HepG2 (cell line): ENCODE results near the gene TNP1. TPM values are rescaled to one million over a fixed set of nuclear protein-coding genes. Genes with fewer than 3 reads are reported as not detected.

Experiments used
- ARID3A ChIP-seq: IDR thresholded peaks from 2 replicates; pipeline ENCODE4 v1.6.1; 2012; ENCODE audit warnings: low read depth, low read length, improper control_type of control experiment
- BCL6 ChIP-seq: IDR thresholded peaks from 2 replicates; pipeline ENCODE4 v1.6.1; 2016; ENCODE audit warnings: missing genetic modification reagents, missing compliant biosample characterization
- GABPB1 ChIP-seq: IDR thresholded peaks from 2 replicates; pipeline ENCODE4 v1.6.1; 2016; ENCODE audit warnings: mild to moderate bottlenecking, missing genetic modification reagents, moderate library complexity, missing compliant biosample characterization
- HNF1A ChIP-seq, 2 experiments: sonication (generic) in 1 of 2; formaldehyde crosslinking in 1 of 2; IDR thresholded peaks; 2 replicates each; pipeline versions ENCODE4 v1.4.0 to v1.6.1; 2016 to 2020; ENCODE audit warnings: borderline replicate concordance in 1 of 2, low read depth in 1 of 2, mild to moderate bottlenecking in 1 of 2, missing genetic modification reagents in 1 of 2
- MAX ChIP-seq: IDR thresholded peaks from 2 replicates; pipeline ENCODE4 v1.6.1; 2012; ENCODE audit warnings: inconsistent platforms
- MEIS2 ChIP-seq: sonication (generic); formaldehyde crosslinking; IDR thresholded peaks from 2 replicates; pipeline ENCODE4 v1.9.0; 2021; ENCODE audit warnings: mild to moderate bottlenecking, missing genetic modification reagents
- NCOA1 ChIP-seq: sonication (generic); formaldehyde crosslinking; IDR thresholded peaks from 2 replicates; pipeline ENCODE4 v1.9.0; 2021; ENCODE audit warnings: missing genetic modification reagents
- NCOR1 ChIP-seq: fragments of 200-600 bp; sonication (generic); IDR thresholded peaks from 2 replicates; pipeline ENCODE4 v1.7.0; 2017; ENCODE audit warnings: antibody characterized with exemption, low read length, borderline replicate concordance
- PAXIP1 ChIP-seq: sonication (generic); formaldehyde crosslinking; conservative IDR thresholded peaks from 2 replicates; pipeline ENCODE4 v1.4.0; 2020; ENCODE audit warnings: mild to moderate bottlenecking, missing genetic modification reagents, moderate library complexity
- RAD51 ChIP-seq: fragments of 450-650 bp; IDR thresholded peaks from 2 replicates; pipeline ENCODE4 v1.6.1; 2016; ENCODE audit warnings: borderline replicate concordance
- RXRB ChIP-seq: IDR thresholded peaks from 2 replicates; pipeline ENCODE4 v1.6.1; 2016; ENCODE audit warnings: borderline replicate concordance, missing genetic modification reagents, missing compliant biosample characterization
- STAT5B ChIP-seq: sonication (generic); formaldehyde crosslinking; IDR thresholded peaks from 2 replicates; pipeline ENCODE4 v1.4.0; 2020; ENCODE audit warnings: missing genetic modification reagents
- TARDBP ChIP-seq: sonication (generic); formaldehyde crosslinking; IDR thresholded peaks from 2 replicates; pipeline ENCODE4 v1.8.0; 2022; ENCODE audit warnings: mild to moderate bottlenecking, missing genetic modification reagents
- TRIM24 ChIP-seq: sonication (generic); formaldehyde crosslinking; IDR thresholded peaks from 2 replicates; pipeline ENCODE4 v1.8.0; 2022; ENCODE audit warnings: mild to moderate bottlenecking, missing genetic modification reagents
- ZEB1 ChIP-seq: IDR thresholded peaks from 2 replicates; pipeline ENCODE4 v1.6.1; 2012; ENCODE audit warnings: mild to moderate bottlenecking, low read depth, inconsistent platforms; ENCODE audit not compliant: insufficient replicate concordance
- ZFAT ChIP-seq: sonication (generic); formaldehyde crosslinking; conservative IDR thresholded peaks from 2 replicates; pipeline ENCODE4 v1.8.1; 2023; ENCODE audit warnings: missing genetic modification reagents, inconsistent platforms
- ZFY ChIP-seq: sonication (generic); formaldehyde crosslinking; IDR thresholded peaks from 2 replicates; pipeline ENCODE4 v1.4.0; 2020; ENCODE audit warnings: missing genetic modification reagents
- ZMYM3 ChIP-seq: sonication (generic); formaldehyde crosslinking; IDR thresholded peaks from 2 replicates; pipeline ENCODE4 v1.5.1; 2020; ENCODE audit warnings: mild to moderate bottlenecking, missing genetic modification reagents
- ZNF136 ChIP-seq: sonication (generic); formaldehyde crosslinking; IDR thresholded peaks from 2 replicates; pipeline ENCODE4 v1.8.1; 2022; ENCODE audit warnings: low read depth, mild to moderate bottlenecking, moderate library complexity, missing genetic modification reagents
- ZNF230 ChIP-seq: sonication (generic); formaldehyde crosslinking; IDR thresholded peaks from 2 replicates; pipeline ENCODE4 v1.4.0; 2020; ENCODE audit warnings: mild to moderate bottlenecking, missing genetic modification reagents
- ZNF235 ChIP-seq: sonication (generic); formaldehyde crosslinking; IDR thresholded peaks from 2 replicates; pipeline ENCODE4 v1.8.1; 2023; ENCODE audit warnings: mild to moderate bottlenecking, missing genetic modification reagents, borderline replicate concordance
- polyA plus RNA-seq, 8 experiments: library from polyadenylated mRNA; depleted of rRNA in 3 of 8; stranded (reverse) in 7 of 8; unstranded in 1 of 8; fragments of >200 nt; fragmentation: Illumina TruSeq in 4 of 8; extraction: Trizol in 4 of 8; gene quantifications; 2 replicates each; pipeline versions ENCODE4 v1.2.1 to v1.2.3, GENCODE V29; 2011 to 2016; ENCODE audit warnings: low read depth in 4 of 8, missing spikeins in 1 of 8, mixed read lengths in 1 of 8; ENCODE audit not compliant: insufficient read depth in 1 of 8
- total RNA-seq, 5 experiments: library from RNA; depleted of rRNA; stranded (reverse); fragments of >200 nt; fragmentation: Illumina TruSeq; extraction: Trizol; gene quantifications; 2 replicates each; pipeline ENCODE4 v1.2.3, GENCODE V29; 2016; ENCODE audit warnings: low read depth in 1 of 5

Gene TNP1
- total and polyA plus RNA-seq, 2 of the 13 experiments (the other 11 are each of a cell fraction or from before 2014, with no cell fraction given), result not detected

- TF ChIP-seq NCOR1 (peak; percentile 80; the same call in 1 of the 2 replicates), HNF1A (IDR thresholded peaks at IDR 0.05; ENCODE audit: low read depth) (peak; percentile 44), HNF1A (CRISPR knock-in tag; IDR thresholded peaks at IDR 0.05; ENCODE audit: borderline replicate concordance) (peak; percentile 70; the same call in 1 of the 2 replicates), ZFY (CRISPR knock-in tag) (peak; percentile 80), NCOA1 (CRISPR knock-in tag) (no peak), ARID3A (peak; percentile 43; the same call in 1 of the 2 replicates), ZNF136 (peak; percentile 82; the same call in 1 of the 2 replicates), ZFAT (CRISPR knock-in tag) (no peak), RXRB (peak; percentile 88), RAD51 (no peak), MAX (peak; percentile 91), MEIS2 (CRISPR knock-in tag) (0 out of 2 replicates have a peak, but pooled peaks have one; percentile 60), ZNF230 (CRISPR knock-in tag) (no peak), BCL6 (CRISPR knock-in tag) (peak; percentile 92), TRIM24 (CRISPR knock-in tag) (peak; percentile 35; the same call in 1 of the 2 replicates), STAT5B (CRISPR knock-in tag) (no peak), ZMYM3 (CRISPR knock-in tag) (peak; percentile 59; the same call in 1 of the 2 replicates), ZNF235 (CRISPR knock-in tag) (no peak; the same call in 1 of the 2 replicates), PAXIP1 (peak; percentile 94), TARDBP (CRISPR knock-in tag) (peak; percentile 96), GABPB1 (peak; percentile 19; the same call in 1 of the 2 replicates), ZEB1 (peak; percentile 44)
Observed at GRCh38 chr2:216871333-216871934, 11.6 kb upstream of the TNP1 start (continued).
